Endodermal cell (in vitro differentiated cells): ENCODE results near the gene FAM120B. TPM values are rescaled to one million over a fixed set of nuclear protein-coding genes. Genes with fewer than 3 reads are reported as not detected.

Source experiments
- DNase-seq: peaks from one replicate; pipeline ENCODE4 v3.0.0-alpha.2; 2017
- H3K27ac ChIP-seq: 2 replicates; pipeline ENCODE4 v1.5.1; 2013; ENCODE audit warnings: mild to moderate bottlenecking, low read depth, low read length, moderate library complexity
- H3K27me3 ChIP-seq: 2 replicates; pipeline ENCODE4 v1.6.1; 2013; ENCODE audit warnings: mild to moderate bottlenecking, low read length, moderate library complexity; ENCODE audit not compliant: insufficient read depth, control insufficient read depth, poor library complexity, severe bottlenecking
- H3K36me3 ChIP-seq: 2 replicates; pipeline ENCODE4 v1.7.0; 2013; ENCODE audit warnings: mild to moderate bottlenecking, low read length, moderate library complexity; ENCODE audit not compliant: control insufficient read depth, insufficient read depth
- H3K4me1 ChIP-seq: one replicate; pipeline ENCODE4 v1.7.0; 2013; ENCODE audit warnings: low read length; ENCODE audit not compliant: control insufficient read depth, insufficient read depth
- H3K4me3 ChIP-seq: 2 replicates; pipeline ENCODE4 v1.5.1; 2013; ENCODE audit warnings: mild to moderate bottlenecking, low read length, moderate library complexity
- H3K9ac ChIP-seq: 2 replicates; pipeline ENCODE4 v1.6.1; 2013; ENCODE audit warnings: mild to moderate bottlenecking, low read length, moderate library complexity; ENCODE audit not compliant: poor library complexity, severe bottlenecking; ENCODE audit errors: extremely low read depth
- H3K9me3 ChIP-seq: 2 replicates; pipeline ENCODE4 v1.6.1; 2013; ENCODE audit warnings: mild to moderate bottlenecking, low read length, moderate library complexity; ENCODE audit not compliant: control insufficient read depth
- H3K27ac Mint-ChIP-seq: 2 replicates; pipeline ENCODE4 v1.8.0; 2020; ENCODE audit warnings: mixed read lengths
- H3K27me3 Mint-ChIP-seq: 2 replicates; pipeline ENCODE4 v1.8.0; 2021; ENCODE audit warnings: mild to moderate bottlenecking, mixed read lengths; ENCODE audit not compliant: insufficient read depth
- H3K36me3 Mint-ChIP-seq: 2 replicates; pipeline ENCODE4 v1.8.0; 2020; ENCODE audit warnings: low read depth, mixed read lengths
- H3K4me1 Mint-ChIP-seq: 2 replicates; pipeline ENCODE4 v1.8.0; 2020; ENCODE audit warnings: mixed read lengths
- H3K4me3 Mint-ChIP-seq: 2 replicates; pipeline ENCODE4 v1.8.0; 2020; ENCODE audit warnings: mild to moderate bottlenecking, moderate library complexity, mixed read lengths
- H3K9me3 Mint-ChIP-seq: 2 replicates; pipeline ENCODE4 v1.8.0; 2020; ENCODE audit warnings: mild to moderate bottlenecking, mixed read lengths
- CTCF ChIP-seq: fragments of 200-600 bp; sonication (generic); conservative IDR thresholded peaks from 2 replicates; pipeline ENCODE4 v1.5.0; 2021; ENCODE audit warnings: antibody characterized with exemption, mild to moderate bottlenecking
- WGBS, 2 experiments: methylation state at CpG; one replicate each; pipeline versions ENCODE4 v1.1.5 to v1.1.7; 2013; ENCODE audit warnings: missing lambda C conversion rate in 2 of 2, mixed read lengths in 1 of 2; ENCODE audit not compliant: insufficient coverage in 1 of 2, insufficient read length in 1 of 2; 5-methylcytosine and 5-hydroxymethylcytosine counted together
- total RNA-seq, 2 donors: library from RNA; stranded (reverse); fragmentation: NEBNext Ultra II Directional in 1 of 2; extraction: Animal tissue kit (Norgen Biotek cat#: 25700) in 1 of 2; gene quantifications; 2 replicates in 1 of 2; 3 replicates in 1 of 2; pipeline ENCODE4 v1.2.1, GENCODE V29; 2021

The FAM120B gene
- total RNA-seq, 2 donors from 2014 or later, result 25.7 to 27.5 TPM

GRCh38 chr6:170448751-170449630, 142.4 kb downstream of the FAM120B start:
- Mint-ChIP-seq H3K27me3 (peaks cover 2% of the 10 kb centered on the region), H3K4me3 (no peak overlapping the region), H3K9me3 (no peaks in the 10 kb centered on the region), H3K36me3 (no peaks in the 10 kb centered on the region), H3K4me1 (no peaks in the 10 kb centered on the region), H3K27ac (no peak overlapping the region)
- WGBS, 2 experiments, result 90% methylated on average over 15 to 20 of the region's 20 CpGs
- H3K4me3 ChIP-seq, result no peak overlapping the region
- H3K27me3 ChIP-seq, result no peaks in the 10 kb centered on the region
- no peak for TF ChIP-seq CTCF
- peak; percentile 33 for DNase-seq
- no peaks in the 10 kb centered on the region for H3K36me3 ChIP-seq
- H3K9me3 ChIP-seq, result peaks cover 5% of the 10 kb centered on the region
- peak overlapping the region; percentile 53 for H3K27ac ChIP-seq
- no peaks in the 10 kb centered on the region for H3K4me1 ChIP-seq
- no peak overlapping the region for H3K9ac ChIP-seq

- H3K27me3 Mint-ChIP-seq, result peaks cover 2% of the 10 kb centered on the region
- H3K36me3 Mint-ChIP-seq, result no peaks in the 10 kb centered on the region
- no peaks in the 10 kb centered on the region for H3K4me1 Mint-ChIP-seq
- Histone ChIP-seq H3K4me1 (no peaks in the 10 kb centered on the region), H3K27me3 (no peaks in the 10 kb centered on the region), H3K36me3 (no peaks in the 10 kb centered on the region), H3K4me3 (no peak overlapping the region), H3K27ac (no peak overlapping the region), H3K9me3 (peaks cover 5% of the 10 kb centered on the region), H3K9ac (no peak overlapping the region)
- no peak overlapping the region for H3K27ac Mint-ChIP-seq
- H3K9me3 Mint-ChIP-seq, result no peaks in the 10 kb centered on the region
- 92 to 93% methylated on average over 29 to 32 of the region's 32 CpGs for WGBS, 2 experiments
- peak; percentile 55 for DNase-seq
- no peak overlapping the region for H3K4me3 Mint-ChIP-seq
- no peak for TF ChIP-seq CTCF
Measured at GRCh38 chr6:170449835-170450753, 143.5 kb downstream of the FAM120B start.

DNA sequence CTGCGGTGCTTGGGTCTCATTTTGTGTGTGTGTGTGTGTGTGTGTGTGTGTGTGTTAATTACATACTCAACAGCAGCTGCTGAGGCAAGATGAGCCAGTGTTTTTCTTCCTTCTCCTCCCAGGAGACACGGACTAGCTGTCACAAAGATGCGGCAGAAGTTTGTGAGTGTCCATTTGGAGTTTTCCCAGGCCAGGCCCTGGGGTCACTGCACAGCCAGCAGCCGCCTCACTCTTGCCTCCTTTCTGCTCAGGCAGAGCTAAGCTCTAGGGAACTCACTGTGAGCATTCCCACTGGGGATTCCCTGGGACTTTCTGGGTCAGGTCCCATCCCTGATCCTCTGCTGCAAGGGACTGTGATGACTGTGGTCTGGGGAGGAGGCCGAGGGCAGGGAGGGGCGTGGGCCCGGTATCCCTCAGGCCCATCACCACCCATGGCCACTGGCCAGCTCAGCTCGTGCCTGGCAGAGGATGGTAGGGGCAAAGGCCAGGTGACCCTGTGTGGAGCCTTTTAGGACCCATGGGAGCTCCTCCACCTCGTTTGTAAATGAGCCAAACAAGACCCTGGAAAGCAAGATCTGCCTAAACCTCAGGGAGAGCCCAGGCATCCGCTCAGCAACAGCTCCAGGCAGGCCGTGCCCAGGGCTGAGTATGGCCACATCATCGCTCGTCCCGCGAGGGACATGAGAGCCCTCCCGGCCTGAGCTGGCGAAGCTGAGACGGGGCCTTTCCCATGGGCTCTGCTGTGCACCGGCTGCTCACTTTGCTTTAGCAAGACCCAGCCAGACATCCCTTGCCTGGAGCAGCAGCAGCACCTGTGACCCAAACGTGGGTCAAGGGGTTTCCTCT, 144.6 kb downstream of the FAM120B start:
- Mint-ChIP-seq H3K4me1 (no peaks in the 10 kb centered on the region), H3K27ac (no peak overlapping the region), H3K9me3 (no peaks in the 10 kb centered on the region), H3K36me3 (no peaks in the 10 kb centered on the region), H3K27me3 (peaks cover 2% of the 10 kb centered on the region), H3K4me3 (no peak overlapping the region)
- Histone ChIP-seq H3K36me3 (no peaks in the 10 kb centered on the region), H3K9ac (no peak overlapping the region), H3K9me3 (peaks cover 5% of the 10 kb centered on the region), H3K27me3 (no peaks in the 10 kb centered on the region), H3K4me3 (no peak overlapping the region), H3K27ac (peak overlapping the region; percentile 53), H3K4me1 (no peaks in the 10 kb centered on the region)
- TF ChIP-seq CTCF, result no peak
- 88 to 89% methylated on average over 7 to 20 of the region's 20 CpGs for WGBS, 2 experiments
- DNase-seq, result peak; percentile 45
